Endothelial cell of umbilical vein (primary cell): Measurements from ENCODE around the gene PSMD5. TPM values are rescaled to one million over a fixed set of nuclear protein-coding genes. Genes with fewer than 3 reads are reported as not detected.

Experiments used
- BruUV-seq: library from RNA; stranded (reverse); fragments of 400-500 nt; replicated peaks from 2 replicates; lab custom pipeline; 2021; lab: Mats Ljungman, UMichigan
- CTCF ChIA-PET: fragments of 300-600, 350-600 bp; sonication (Branson Sonifier 250); formaldehyde crosslinking; loops from one replicate; lab custom pipeline; 2021; ENCODE audit warnings: antibody characterized with exemption, inconsistent platforms; lab: Charles Lee
- POLR2A ChIA-PET: fragments of 300-600, 350-600 bp; sonication (Branson Sonifier 250); formaldehyde crosslinking; loops from one replicate; lab custom pipeline; 2021; ENCODE audit warnings: antibody characterized with exemption, inconsistent platforms; lab: Charles Lee
- DNase-seq: peaks from one replicate; pipeline ENCODE4 v3.0.0-alpha.2; 2011; ENCODE audit warnings: low read depth, low spot score
- FAIRE-seq: peaks from 2 replicates; lab custom pipeline; 2011; peaks lifted over from hg19 to GRCh38; lab: Jason Lieb, UNC
- H2AFZ ChIP-seq: 2 replicates; pipeline ENCODE4 v1.6.0; 2012; ENCODE audit warnings: low read depth, low read length, control low read depth, inconsistent platforms
- H3K27ac ChIP-seq: 2 replicates; pipeline ENCODE4 v1.5.1; 2011; ENCODE audit warnings: low read depth, mild to moderate bottlenecking, control low read depth, low read length, moderate library complexity; ENCODE audit not compliant: insufficient read depth
- H3K27me3 ChIP-seq, 2 experiments: 2 replicates each; pipeline versions ENCODE4 v1.6.0 to v1.6.1; 2011; ENCODE audit warnings: low read length in 2 of 2, mixed read lengths in 1 of 2; ENCODE audit not compliant: control insufficient read depth in 2 of 2, insufficient read depth in 2 of 2
- H3K36me3 ChIP-seq, 2 experiments: 2 replicates in 1 of 2; 3 replicates in 1 of 2; pipeline ENCODE4 v1.5.1; 2011; ENCODE audit warnings: low read length in 2 of 2, mild to moderate bottlenecking in 1 of 2, moderate library complexity in 1 of 2; ENCODE audit not compliant: control insufficient read depth in 2 of 2, insufficient read depth in 2 of 2; ENCODE audit errors: extremely low read depth in 1 of 2
- H3K4me1 ChIP-seq: 3 replicates; pipeline ENCODE4 v1.5.1; 2011; ENCODE audit warnings: mild to moderate bottlenecking, low read length; ENCODE audit not compliant: control insufficient read depth, insufficient read depth; ENCODE audit errors: extremely low read depth
- H3K4me2 ChIP-seq: 2 replicates; pipeline ENCODE4 v1.6.1; 2011; ENCODE audit warnings: low read length, control low read depth, mixed read lengths; ENCODE audit not compliant: insufficient read depth
- H3K4me3 ChIP-seq, 3 experiments: fragments of 200-600 bp in 1 of 3; sonication (generic), shearing (Covaris generic) in 1 of 3; replicated peaks in 1 of 3; 2 replicates each; pipeline ENCODE4 v1.5.1; 2011 to 2016; ENCODE audit warnings: control low read depth in 3 of 3, low read length in 3 of 3, mild to moderate bottlenecking in 2 of 3, inconsistent platforms in 1 of 3, low read depth in 1 of 3, moderate library complexity in 1 of 3; ENCODE audit not compliant: insufficient read depth in 1 of 3
- H3K79me2 ChIP-seq: 2 replicates; pipeline ENCODE4 v1.6.0; 2012; ENCODE audit warnings: low read length, inconsistent platforms; ENCODE audit not compliant: control insufficient read depth, insufficient read depth
- H3K9ac ChIP-seq: replicated peaks from 2 replicates; pipeline ENCODE3; 2011; ENCODE audit warnings: low read length, control low read depth; ENCODE audit not compliant: insufficient read depth; ENCODE audit errors: extremely low read depth
- H3K9me1 ChIP-seq: replicated peaks from 3 replicates; pipeline ENCODE4 v1.6.0; 2011; ENCODE audit warnings: mild to moderate bottlenecking, low read length; ENCODE audit not compliant: control insufficient read depth, insufficient read depth; ENCODE audit errors: extremely low read depth
- H3K9me3 ChIP-seq: replicated peaks from 2 replicates; pipeline ENCODE4 v1.5.1; 2012; ENCODE audit warnings: low read length, inconsistent platforms; ENCODE audit not compliant: control insufficient read depth, insufficient read depth
- H4K20me1 ChIP-seq: replicated peaks from 2 replicates; pipeline ENCODE3; 2011; ENCODE audit warnings: mild to moderate bottlenecking, low read length; ENCODE audit not compliant: control insufficient read depth, insufficient read depth; ENCODE audit errors: extremely low read depth
- CTCF ChIP-seq, 2 donors: IDR thresholded peaks; 1 replicate in 1 of 2; 2 replicates in 1 of 2; pipeline ENCODE4 v1.5.1; 2011; ENCODE audit warnings: low read length in 2 of 2, mild to moderate bottlenecking in 2 of 2, moderate library complexity in 2 of 2, control low read depth in 1 of 2, inconsistent platforms in 1 of 2, low read depth in 1 of 2; ENCODE audit not compliant: insufficient read depth in 1 of 2; ENCODE audit errors: extremely low read depth in 1 of 2
- GATA2 ChIP-seq: IDR thresholded peaks from 2 replicates; pipeline ENCODE4 v1.7.0; 2011; ENCODE audit warnings: low read depth, mild to moderate bottlenecking, moderate library complexity, mixed read lengths, low read length; ENCODE audit not compliant: insufficient read length, insufficient read depth
- JUN ChIP-seq: IDR thresholded peaks from 2 replicates; pipeline ENCODE4 v1.6.1; 2011; ENCODE audit warnings: borderline replicate concordance, low read depth; ENCODE audit not compliant: insufficient read length, insufficient read depth
- MAX ChIP-seq: IDR thresholded peaks from 2 replicates; pipeline ENCODE4 v1.6.1; 2011; ENCODE audit not compliant: insufficient read depth, insufficient read length
- MYC ChIP-seq: IDR thresholded peaks from one replicate; pipeline ENCODE4 v1.6.1; 2011; ENCODE audit warnings: mild to moderate bottlenecking, low read depth, low read length
- POLR2A ChIP-seq: IDR thresholded peaks from 2 replicates; pipeline ENCODE4 v1.6.1; 2012; ENCODE audit warnings: low read depth, mild to moderate bottlenecking, control low read depth, low read length
- POLR2AphosphoS5 ChIP-seq: IDR thresholded peaks from 2 replicates; pipeline ENCODE4 v1.6.1; 2012; ENCODE audit warnings: low read depth, mild to moderate bottlenecking, control low read depth, low read length, moderate library complexity; ENCODE audit not compliant: insufficient read depth
- dilution Hi-C: fragments of 300-500 bp; cut with MboI; formaldehyde crosslinking; loops from one replicate; pipeline ENCODE4 v1.15.0; 2019; ENCODE audit warnings: low sequenced_read_pairs; ENCODE audit not compliant: extremely low pct_ligation_motif_present
- intact Hi-C: fragments of 100-400 bp; cut with micrococcal nuclease; formaldehyde crosslinking; loops from one replicate; pipeline ENCODE4 v1.10.0; 2022
- polyA plus RNA-seq, 4 experiments: library from polyadenylated mRNA; depleted of rRNA in 3 of 4; stranded (reverse) in 3 of 4; unstranded in 1 of 4; fragments of >200 nt; gene quantifications; 2 replicates each; pipeline versions ENCODE4 v1.2.1 to v1.2.3, GENCODE V29; 2011 to 2012; ENCODE audit warnings: missing spikeins in 1 of 4
- total RNA-seq: library from RNA; stranded (reverse); gene quantifications from 2 replicates; pipeline ENCODE4 v1.2.3, GENCODE V29; 2021

The PSMD5 gene
- total and polyA plus RNA-seq, 2 donors (not counting 3 experiments of a cell fraction or from before 2014, with no cell fraction given) = 20.4 to 70.2 TPM

- Histone ChIP-seq H3K4me1 (peaks cover 25% of the 10 kb centered on the region), H3K9me3 (no peaks in the 10 kb centered on the region), H3K79me2 (no peaks in the 10 kb centered on the region), H3K27ac (no peak overlapping the region), H3K9me1 (no peaks in the 10 kb centered on the region), H3K36me3 (no peaks in the 10 kb centered on the region), H3K27me3 (no peaks in the 10 kb centered on the region), H3K4me2 (no peak overlapping the region), H4K20me1 (no peaks in the 10 kb centered on the region), H3K4me3 (no peak overlapping the region), H2AFZ (no peak overlapping the region), H3K9ac (no peak overlapping the region)
- POLR2A ChIA-PET = no interaction called here
- intact Hi-C loops (no loop called here), dilution Hi-C loops (no loop called here)
- CTCF ChIA-PET = interaction anchor here (0.9 to 2.6 kb wide), 5 partner anchors 20 to 48 kb away, joined by 3 to 14 read pairs (median 4); no protein-coding TSS in a partner anchor
- BruUV-seq = no TSS peak
- TF ChIP-seq MYC (no peak), CTCF (IDR thresholded peaks at IDR 0.05; ENCODE audit: extremely low read depth in 1 of 2, insufficient read depth in 1 of 2, low read depth in 1 of 2, low read length in 2 of 2) (no peak), GATA2 (no peak), POLR2A (no peak), JUN (no peak), POLR2AphosphoS5 (no peak), MAX (no peak)
- DNase-seq = no peak
- FAIRE-seq = no peak
These were observed 48.6 kb upstream of the PSMD5 start for GRCh38 chr9:120891245-120891883.
